ENCODE measurements around the gene AOC1. TPM values are rescaled to one million over a fixed set of nuclear protein-coding genes. Genes with fewer than 3 reads are reported as not detected.
A peak's percentile ranks its signal among the peaks of the same experiment; 100 is the strongest.

Gene AOC1
- polyA plus RNA-seq, 2 of the 4 experiments (the other 2 are of a cell fraction) = not detected

DNA sequence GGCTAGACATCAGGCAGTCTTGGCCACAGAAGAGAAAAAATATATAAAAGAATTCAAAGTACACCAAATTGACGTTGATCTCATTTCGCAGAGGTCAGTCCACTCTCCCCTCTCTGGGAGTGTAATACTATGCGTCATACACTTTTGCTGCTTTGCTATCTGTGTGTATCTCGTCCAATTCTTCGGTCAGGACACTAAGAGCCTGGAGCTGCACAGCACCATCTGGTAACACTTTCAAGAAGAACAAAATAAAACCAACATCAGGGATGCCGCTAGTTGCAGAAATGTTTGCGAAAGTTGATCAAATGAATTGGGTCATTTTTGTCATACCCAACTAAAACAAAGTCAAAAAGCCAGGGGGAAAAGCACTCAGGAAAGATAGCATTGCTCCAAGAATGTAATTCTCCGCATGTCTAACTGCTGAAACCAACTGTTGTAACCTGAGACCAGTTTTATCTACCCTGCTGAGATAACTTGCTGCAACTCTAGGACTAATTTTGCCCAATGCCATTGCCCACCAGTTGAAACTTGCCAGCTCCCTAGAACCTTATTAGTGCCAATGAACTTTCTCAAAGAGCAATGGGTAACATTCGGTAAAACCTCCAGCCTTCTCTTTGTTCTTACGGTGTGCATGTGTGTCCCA, 28.7 kb upstream of the AOC1 start:
- TF ChIP-seq, protein P1, sequence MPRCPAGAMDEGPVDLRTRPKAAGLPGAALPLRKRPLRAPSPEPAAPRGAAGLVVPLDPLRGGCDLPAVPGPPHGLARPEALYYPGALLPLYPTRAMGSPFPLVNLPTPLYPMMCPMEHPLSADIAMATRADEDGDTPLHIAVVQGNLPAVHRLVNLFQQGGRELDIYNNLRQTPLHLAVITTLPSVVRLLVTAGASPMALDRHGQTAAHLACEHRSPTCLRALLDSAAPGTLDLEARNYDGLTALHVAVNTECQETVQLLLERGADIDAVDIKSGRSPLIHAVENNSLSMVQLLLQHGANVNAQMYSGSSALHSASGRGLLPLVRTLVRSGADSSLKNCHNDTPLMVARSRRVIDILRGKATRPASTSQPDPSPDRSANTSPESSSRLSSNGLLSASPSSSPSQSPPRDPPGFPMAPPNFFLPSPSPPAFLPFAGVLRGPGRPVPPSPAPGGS (IDR thresholded peaks at IDR 0.05) = no peak
- TF ChIP-seq PHF8 (IDR thresholded peaks at IDR 0.05; ENCODE audit: borderline replicate concordance, low read depth) (no peak), HDAC2 (IDR thresholded peaks at IDR 0.05) (no peak), EHMT2 (IDR thresholded peaks at IDR 0.05; ENCODE audit: low read depth) (no peak), NFE2L2 (conservative IDR thresholded peaks at IDR 0.05; ENCODE audit: low read length) (no peak), BHLHE40 (IDR thresholded peaks at IDR 0.05; ENCODE audit: low read depth, low read length) (no peak), KDM5A (IDR thresholded peaks at IDR 0.05) (no peak), EP300 (IDR thresholded peaks at IDR 0.05) (no peak), FOSL2 (IDR thresholded peaks at IDR 0.05) (no peak), FOSL2 (CRISPR knock-in tag; IDR thresholded peaks at IDR 0.05) (no peak), RARB (CRISPR knock-in tag; IDR thresholded peaks at IDR 0.05) (no peak), KDM1A (IDR thresholded peaks at IDR 0.05; ENCODE audit: low read depth) (no peak), TFCP2L1 (CRISPR knock-in tag; IDR thresholded peaks at IDR 0.05) (no peak), JUNB (IDR thresholded peaks at IDR 0.05) (no peak)
- TF ChIP-seq, protein P2, sequence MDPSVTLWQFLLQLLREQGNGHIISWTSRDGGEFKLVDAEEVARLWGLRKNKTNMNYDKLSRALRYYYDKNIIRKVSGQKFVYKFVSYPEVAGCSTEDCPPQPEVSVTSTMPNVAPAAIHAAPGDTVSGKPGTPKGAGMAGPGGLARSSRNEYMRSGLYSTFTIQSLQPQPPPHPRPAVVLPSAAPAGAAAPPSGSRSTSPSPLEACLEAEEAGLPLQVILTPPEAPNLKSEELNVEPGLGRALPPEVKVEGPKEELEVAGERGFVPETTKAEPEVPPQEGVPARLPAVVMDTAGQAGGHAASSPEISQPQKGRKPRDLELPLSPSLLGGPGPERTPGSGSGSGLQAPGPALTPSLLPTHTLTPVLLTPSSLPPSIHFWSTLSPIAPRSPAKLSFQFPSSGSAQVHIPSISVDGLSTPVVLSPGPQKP (IDR thresholded peaks at IDR 0.05; ENCODE audit: low read depth, low read length) = no peak
- ChIA-PET POLR2A (no interaction called here), CTCF (no interaction called here)
- Histone ChIP-seq H3K4me2 (no peak overlapping the region), H3K4me1 (no peaks in the 10 kb centered on the region), H3K27ac (no peak overlapping the region), H3K4me3 (no peak overlapping the region), H3K9me3 (no peaks in the 10 kb centered on the region)
- ATAC-seq = 0 out of 6 replicates have a peak, but pooled peaks of 1 of the 2 experiments have one; percentile 22
- DNase-seq (ENCODE audit: low read depth in 1 of 2, low spot score in 1 of 2) = no peak
- FAIRE-seq = no peak
- WGBS (ENCODE audit: missing lambda C conversion rate) = 54% methylated on average over 10 of the region's 10 CpGs

DNA sequence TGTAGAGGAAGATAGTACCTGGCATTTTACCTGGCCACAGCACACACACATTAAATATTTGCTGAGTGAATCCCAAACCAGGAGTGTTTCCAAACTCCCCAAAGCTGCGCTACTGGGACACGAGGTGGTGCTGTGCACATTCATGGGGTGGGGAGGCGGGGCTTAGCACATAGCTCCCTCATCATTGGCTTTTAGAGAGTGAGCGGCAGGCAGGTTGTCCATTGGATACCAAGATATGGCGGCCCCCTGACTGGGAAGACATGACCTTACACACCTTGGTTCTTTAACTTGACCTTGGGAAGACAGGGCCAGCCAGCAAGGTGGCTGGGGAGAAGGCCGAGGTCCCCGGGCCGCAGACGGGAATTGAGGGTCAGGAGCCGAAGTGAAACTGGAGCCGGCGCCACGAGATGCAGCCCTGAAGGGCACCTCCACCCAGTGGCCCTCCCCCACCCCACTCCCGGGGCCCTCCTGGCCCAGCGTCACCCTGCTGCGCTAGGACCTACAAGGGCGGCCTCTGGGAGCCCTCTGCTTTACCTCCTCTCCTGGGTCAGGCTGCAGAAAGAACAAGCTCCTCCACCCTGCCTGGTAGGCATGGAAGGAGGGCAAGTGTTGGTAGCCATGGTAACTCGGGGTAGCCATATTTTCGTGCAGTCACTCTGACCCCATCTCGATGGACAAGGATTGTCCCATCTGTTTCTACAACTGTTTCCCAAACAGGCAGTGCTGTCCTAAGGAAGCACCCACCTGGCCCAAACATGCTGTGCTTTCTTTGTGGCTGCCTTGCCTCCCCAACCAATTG, 27.7 kb upstream of the AOC1 start:
- FAIRE-seq = no peak
- POLR2A ChIA-PET = no interaction called here
- Histone ChIP-seq H3K4me1 (no peaks in the 10 kb centered on the region), H3K9me3 (no peaks in the 10 kb centered on the region), H3K4me2 (no peak overlapping the region), H3K27ac (no peak overlapping the region), H3K4me3 (no peak overlapping the region)
- peak in 1 of 2 experiments; percentile 37 for DNase-seq (ENCODE audit: low read depth in 1 of 2, low spot score in 1 of 2)
- WGBS (ENCODE audit: missing lambda C conversion rate) = 44% methylated on average over 17 of the region's 20 CpGs
- no peak for TF ChIP-seq EHMT2 (IDR thresholded peaks at IDR 0.05; ENCODE audit: low read depth)
- TF ChIP-seq RARB (CRISPR knock-in tag; IDR thresholded peaks at IDR 0.05) = no peak
- TF ChIP-seq, protein P3, sequence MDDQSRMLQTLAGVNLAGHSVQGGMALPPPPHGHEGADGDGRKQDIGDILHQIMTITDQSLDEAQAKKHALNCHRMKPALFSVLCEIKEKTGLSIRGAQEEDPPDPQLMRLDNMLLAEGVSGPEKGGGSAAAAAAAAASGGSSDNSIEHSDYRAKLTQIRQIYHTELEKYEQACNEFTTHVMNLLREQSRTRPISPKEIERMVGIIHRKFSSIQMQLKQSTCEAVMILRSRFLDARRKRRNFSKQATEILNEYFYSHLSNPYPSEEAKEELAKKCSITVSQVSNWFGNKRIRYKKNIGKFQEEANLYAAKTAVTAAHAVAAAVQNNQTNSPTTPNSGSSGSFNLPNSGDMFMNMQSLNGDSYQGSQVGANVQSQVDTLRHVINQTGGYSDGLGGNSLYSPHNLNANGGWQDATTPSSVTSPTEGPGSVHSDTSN (IDR thresholded peaks at IDR 0.05) = peak; percentile 54; the same call in 1 of the 2 replicates
- peak in 1 of 2 experiments; percentile 86; a peak in 3 of 6 replicates for ATAC-seq
- CTCF ChIA-PET = no interaction called here

DNA sequence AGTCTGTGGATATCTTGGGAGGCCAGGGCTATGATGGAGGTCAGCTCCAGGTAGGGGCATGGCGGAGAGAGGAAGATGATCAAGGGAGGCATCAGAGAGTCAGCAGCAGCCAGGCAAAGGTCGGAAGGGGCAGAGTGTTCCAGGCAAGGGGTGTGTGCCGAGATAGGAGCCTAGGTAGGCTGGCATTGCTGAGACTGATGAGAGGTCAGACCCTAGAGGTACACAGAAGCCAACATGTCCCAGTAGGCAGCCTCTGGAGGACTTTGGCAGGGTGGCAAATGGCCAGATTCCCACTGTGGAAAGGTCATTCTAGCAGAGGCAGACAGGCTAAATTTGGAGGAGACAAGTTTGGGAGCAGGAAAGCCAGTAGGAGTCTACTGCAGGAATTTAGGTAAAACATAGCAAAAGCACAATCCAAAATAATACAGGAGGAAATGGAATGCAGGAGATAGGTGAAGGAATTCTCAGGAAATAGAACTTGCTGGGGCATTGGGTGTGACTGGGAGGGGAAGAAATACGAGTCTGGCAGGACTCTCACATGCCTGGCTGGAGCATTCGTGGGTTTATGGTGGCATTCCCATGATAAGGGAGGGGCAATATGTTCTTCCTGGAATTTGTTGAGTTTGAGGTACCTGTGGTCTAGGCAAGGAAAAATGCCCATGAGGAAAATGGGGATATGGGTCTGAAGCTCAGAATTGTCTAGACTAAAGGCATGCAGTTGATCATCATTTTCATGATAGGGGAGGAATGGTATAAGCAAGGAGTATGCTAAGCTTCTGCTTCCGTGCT, 26.1 kb upstream of the AOC1 start:
- Histone ChIP-seq H3K4me1 (no peaks in the 10 kb centered on the region), H3K4me2 (no peak overlapping the region), H3K4me3 (no peak overlapping the region), H3K27ac (no peak overlapping the region), H3K9me3 (no peaks in the 10 kb centered on the region)
- ATAC-seq = no peak
- ChIA-PET POLR2A (no interaction called here), CTCF (no interaction called here)
- no peak for FAIRE-seq
- no peak for DNase-seq (ENCODE audit: low read depth in 1 of 2, low spot score in 1 of 2)
- TF ChIP-seq, protein P3 (IDR thresholded peaks at IDR 0.05) = no peak
- TF ChIP-seq ESRRA (IDR thresholded peaks at IDR 0.05; ENCODE audit: borderline replicate concordance, low read length) = no peak
- TF ChIP-seq FOSB (CRISPR knock-in tag; IDR thresholded peaks at IDR 0.05) = no peak
- 23% methylated on average over 6 of the region's 6 CpGs for WGBS (ENCODE audit: missing lambda C conversion rate)

Data from A549 (cell line).